SK-N-SH (cell line): ENCODE data around the gene MASP1. TPM values are rescaled to one million over a fixed set of nuclear protein-coding genes. Genes with fewer than 3 reads are reported as not detected.

Experiments
- CTCF ChIA-PET: fragments of 300-600, 350-600 bp; formaldehyde crosslinking; extraction: SDS; loops from one replicate; lab custom pipeline; 2021; lab: Yijun Ruan, JAX
- POLR2A ChIA-PET: fragments of 350-600 bp; sonication (Branson Sonifier 250); formaldehyde crosslinking; extraction: SDS; loops from one replicate; lab custom pipeline; 2020; ENCODE audit warnings: antibody characterized with exemption, inconsistent platforms; lab: Yijun Ruan, JAX
- DNase-seq: peaks from one replicate; pipeline ENCODE4 v3.0.0; 2012
- H2AFZ ChIP-seq: fragments of 200-600 bp; sonication (generic); 2 replicates; pipeline ENCODE4 v1.8.1; 2016; ENCODE audit warnings: antibody characterized with exemption, mild to moderate bottlenecking, low read depth
- H3F3A ChIP-seq: fragments of 200-600 bp; sonication (generic); replicated peaks from 2 replicates; pipeline ENCODE3; 2016; ENCODE audit warnings: antibody characterized with exemption, mild to moderate bottlenecking; ENCODE audit not compliant: insufficient read depth
- H3K27ac ChIP-seq, 2 experiments: fragments of 200-500 bp in 1 of 2; fragments of 200-600 bp in 1 of 2; sonication (Bioruptor generic) in 1 of 2; sonication (generic), shearing (Covaris generic) in 1 of 2; 2 replicates each; pipeline versions ENCODE4 v1.5.1 to v1.6.1; 2014 to 2016; ENCODE audit warnings: low read depth in 2 of 2, inconsistent platforms in 1 of 2, low read length in 1 of 2, mild to moderate bottlenecking in 1 of 2, mixed read lengths in 1 of 2
- H3K27me3 ChIP-seq: fragments of 200-600 bp; sonication (generic), shearing (Covaris generic); 2 replicates; pipeline ENCODE4 v1.6.1; 2016; ENCODE audit warnings: mixed run types; ENCODE audit not compliant: insufficient read depth
- H3K36me3 ChIP-seq, 2 experiments: fragments of 200-500 bp in 1 of 2; fragments of 200-600 bp in 1 of 2; sonication (Bioruptor generic) in 1 of 2; sonication (generic) in 1 of 2; replicated peaks in 1 of 2; 2 replicates each; pipeline versions ENCODE3 to v1.5.1; 2014 to 2016; ENCODE audit warnings: low read length in 1 of 2, mild to moderate bottlenecking in 1 of 2; ENCODE audit not compliant: insufficient read depth in 2 of 2, control insufficient read depth in 1 of 2
- H3K4me1 ChIP-seq, 2 experiments: fragments of 200-500 bp in 1 of 2; fragments of 200-600 bp in 1 of 2; sonication (Bioruptor generic) in 1 of 2; sonication (generic), shearing (Covaris generic) in 1 of 2; 2 replicates each; pipeline versions ENCODE4 v1.5.1 to v1.6.1; 2014 to 2016; ENCODE audit warnings: low read depth in 1 of 2, low read length in 1 of 2, mixed run types in 1 of 2; ENCODE audit not compliant: insufficient read depth in 2 of 2, control insufficient read depth in 1 of 2
- H3K4me2 ChIP-seq: fragments of 200-600 bp; sonication (generic), shearing (Covaris generic); 2 replicates; pipeline ENCODE4 v1.6.1; 2017; ENCODE audit warnings: mixed run types
- H3K4me3 ChIP-seq, 2 experiments: fragments of 200-500 bp in 1 of 2; fragments of 200-600 bp in 1 of 2; sonication (Bioruptor generic) in 1 of 2; sonication (generic), shearing (Covaris generic) in 1 of 2; 2 replicates each; pipeline versions ENCODE4 v1.5.1 to v1.8.1; 2014 to 2016; ENCODE audit warnings: low read depth in 2 of 2, inconsistent platforms in 1 of 2, low read length in 1 of 2, mild to moderate bottlenecking in 1 of 2, mixed read lengths in 1 of 2, moderate library complexity in 1 of 2
- H3K79me2 ChIP-seq: fragments of 200-600 bp; sonication (generic); 2 replicates; pipeline ENCODE4 v1.8.1; 2017; ENCODE audit warnings: mild to moderate bottlenecking; ENCODE audit not compliant: insufficient read depth
- H3K9ac ChIP-seq: fragments of 200-600 bp; sonication (generic); 2 replicates; pipeline ENCODE4 v1.6.1; 2017; ENCODE audit warnings: mixed run types
- H3K9me2 ChIP-seq: fragments of 200-600 bp; sonication (generic); 2 replicates; pipeline ENCODE4 v1.6.1; 2017; ENCODE audit warnings: mixed run types
- H3K9me3 ChIP-seq: fragments of 200-600 bp; sonication (generic); 2 replicates; pipeline ENCODE4 v1.6.1; 2017; ENCODE audit warnings: mixed run types, mild to moderate bottlenecking, moderate library complexity
- H4K20me1 ChIP-seq: fragments of 200-600 bp; sonication (generic); 2 replicates; pipeline ENCODE4 v1.6.1; 2017; ENCODE audit warnings: mild to moderate bottlenecking, mixed run types; ENCODE audit not compliant: insufficient read depth
- CHD2 ChIP-seq: fragments of 150-350 bp; IDR thresholded peaks from 2 replicates; pipeline ENCODE4 v1.6.1; 2018; ENCODE audit warnings: low read length; ENCODE audit not compliant: partially characterized antibody
- CTCF ChIP-seq: fragments of 200-600 bp; sonication (generic); IDR thresholded peaks from 2 replicates; pipeline ENCODE4 v1.6.1; 2017; ENCODE audit warnings: antibody characterized with exemption, mild to moderate bottlenecking, moderate library complexity
- ELF1 ChIP-seq: IDR thresholded peaks from 2 replicates; pipeline ENCODE4 v1.4.0; 2012
- EP300 ChIP-seq, 2 experiments: IDR thresholded peaks; 2 replicates each; pipeline versions ENCODE4 v1.4.0 to v1.6.1; 2012; ENCODE audit warnings: borderline replicate concordance in 1 of 2, low read depth in 1 of 2, low read length in 1 of 2
- GABPA ChIP-seq: IDR thresholded peaks from 2 replicates; pipeline ENCODE4 v1.4.0; 2012; ENCODE audit warnings: low read depth, mild to moderate bottlenecking
- GATA2 ChIP-seq: sonication (generic); formaldehyde crosslinking; IDR thresholded peaks from 2 replicates; pipeline ENCODE4 v1.5.0; 2020; ENCODE audit warnings: mild to moderate bottlenecking, missing genetic modification reagents
- IRF3 ChIP-seq: fragments of 150-350 bp; IDR thresholded peaks from 2 replicates; pipeline ENCODE4 v1.6.1; 2016; ENCODE audit warnings: mild to moderate bottlenecking, low read depth, low read length
- MXI1 ChIP-seq: IDR thresholded peaks from 2 replicates; pipeline ENCODE4 v1.6.1; 2012; ENCODE audit warnings: mild to moderate bottlenecking, low read depth, low read length, improper control_type of control experiment
- NFIC ChIP-seq: IDR thresholded peaks from 2 replicates; pipeline ENCODE4 v1.4.0; 2012; ENCODE audit warnings: borderline replicate concordance
- NRF1 ChIP-seq: IDR thresholded peaks from 2 replicates; pipeline ENCODE4 v1.6.1; 2012; ENCODE audit warnings: low read depth, mild to moderate bottlenecking, low read length
- PBX3 ChIP-seq: IDR thresholded peaks from 2 replicates; pipeline ENCODE4; 2012
- RCOR1 ChIP-seq: fragments of 150-350 bp; IDR thresholded peaks from 2 replicates; pipeline ENCODE4 v1.6.1; 2017; ENCODE audit warnings: antibody characterized with exemption, low read length
- REST ChIP-seq: IDR thresholded peaks from 2 replicates; pipeline ENCODE4 v1.6.1; 2012; ENCODE audit warnings: mild to moderate bottlenecking, low read depth, low read length, moderate library complexity
- SIN3A ChIP-seq: IDR thresholded peaks from 2 replicates; pipeline ENCODE4 v1.6.1; 2012; ENCODE audit warnings: low read depth, mild to moderate bottlenecking, low read length, moderate library complexity, borderline replicate concordance
- SMC3 ChIP-seq: IDR thresholded peaks from 2 replicates; pipeline ENCODE4 v1.6.1; 2012; ENCODE audit warnings: low read depth, low read length, improper control_type of control experiment
- TCF12 ChIP-seq: IDR thresholded peaks from 2 replicates; pipeline ENCODE4 v1.4.0; 2012
- USF1 ChIP-seq: IDR thresholded peaks from 2 replicates; pipeline ENCODE4 v1.4.0; 2012; ENCODE audit warnings: low read depth, borderline replicate concordance
- USF2 ChIP-seq: fragments of 150-350 bp; IDR thresholded peaks from 2 replicates; pipeline ENCODE4 v1.6.1; 2017; ENCODE audit warnings: antibody characterized with exemption, low read length, low read depth, borderline replicate concordance
- YY1 ChIP-seq: IDR thresholded peaks from 2 replicates; pipeline ENCODE4 v1.4.0; 2012; ENCODE audit warnings: low read depth, mild to moderate bottlenecking
- WGBS: methylation state at CpG from one replicate; pipeline ENCODE4 v1.1.6; 2017; ENCODE audit warnings: low lambda C conversion rate; 5-methylcytosine and 5-hydroxymethylcytosine counted together
- polyA plus RNA-seq, 3 experiments: library from polyadenylated mRNA; depleted of rRNA; stranded (reverse); fragments of >200 nt; gene quantifications; 2 replicates each; pipeline ENCODE4 v1.2.3, GENCODE V29; 2012

MASP1 gene
- polyA plus RNA-seq, 1 of the 3 experiments (the other 2 are of a cell fraction): not detected

- DNase-seq: no peak
- no peak overlapping the region for H3K4me2 ChIP-seq
- H3K27ac ChIP-seq: no peak overlapping the region
- no peak overlapping the region for H3K9ac ChIP-seq
- H3K4me3 ChIP-seq: no peak overlapping the region
- no peaks in the 10 kb centered on the region for H3K9me2 ChIP-seq
- H4K20me1 ChIP-seq: no peaks in the 10 kb centered on the region
- no peaks in the 10 kb centered on the region for H3K36me3 ChIP-seq
- no peaks in the 10 kb centered on the region for H3F3A ChIP-seq
- no peaks in the 10 kb centered on the region for H3K4me1 ChIP-seq
- no peak overlapping the region for H2AFZ ChIP-seq
- peaks cover 21% of the 10 kb centered on the region; the same call in 1 of the 2 replicates for H3K27me3 ChIP-seq
- ChIA-PET CTCF (interaction anchor here (1.2 to 1.3 kb wide), 2 partner anchors 31 to 391 kb away, joined by 4 read pairs; no protein-coding TSS in a partner anchor), POLR2A (no interaction called here)
- H3K9me3 ChIP-seq: no peaks in the 10 kb centered on the region
- 24% methylated on average over 8 of the region's 8 CpGs for WGBS
- TF ChIP-seq GATA2 (CRISPR knock-in tag) (no peak), PBX3 (no peak), SMC3 (no peak), RCOR1 (no peak), CTCF (no peak), IRF3 (no peak), SIN3A (no peak), TCF12 (no peak), REST (no peak), GABPA (no peak), MXI1 (no peak), ELF1 (no peak), USF2 (no peak), NFIC (no peak), NRF1 (no peak), CHD2 (no peak), USF1 (no peak), EP300 (IDR thresholded peaks at IDR 0.05; ENCODE audit: borderline replicate concordance in 1 of 2, low read depth in 1 of 2, low read length in 1 of 2) (no peak), YY1 (no peak)
- no peaks in the 10 kb centered on the region for H3K79me2 ChIP-seq
These were observed 3.2 kb downstream of the MASP1 start for GRCh38 chr3:187288131-187288854.
